ENCODE measurements around the gene TPSD1. TPM values are rescaled to one million over a fixed set of nuclear protein-coding genes. Genes with fewer than 3 reads are reported as not detected.
"Not testable (repeated sequence)": the region's sequence is repeated elsewhere in the genome, so short reads cannot be mapped to it uniquely, and the experiment has no call there.

The TPSD1 gene
- total RNA-seq, 1 donor, result 0.54 TPM

DNA sequence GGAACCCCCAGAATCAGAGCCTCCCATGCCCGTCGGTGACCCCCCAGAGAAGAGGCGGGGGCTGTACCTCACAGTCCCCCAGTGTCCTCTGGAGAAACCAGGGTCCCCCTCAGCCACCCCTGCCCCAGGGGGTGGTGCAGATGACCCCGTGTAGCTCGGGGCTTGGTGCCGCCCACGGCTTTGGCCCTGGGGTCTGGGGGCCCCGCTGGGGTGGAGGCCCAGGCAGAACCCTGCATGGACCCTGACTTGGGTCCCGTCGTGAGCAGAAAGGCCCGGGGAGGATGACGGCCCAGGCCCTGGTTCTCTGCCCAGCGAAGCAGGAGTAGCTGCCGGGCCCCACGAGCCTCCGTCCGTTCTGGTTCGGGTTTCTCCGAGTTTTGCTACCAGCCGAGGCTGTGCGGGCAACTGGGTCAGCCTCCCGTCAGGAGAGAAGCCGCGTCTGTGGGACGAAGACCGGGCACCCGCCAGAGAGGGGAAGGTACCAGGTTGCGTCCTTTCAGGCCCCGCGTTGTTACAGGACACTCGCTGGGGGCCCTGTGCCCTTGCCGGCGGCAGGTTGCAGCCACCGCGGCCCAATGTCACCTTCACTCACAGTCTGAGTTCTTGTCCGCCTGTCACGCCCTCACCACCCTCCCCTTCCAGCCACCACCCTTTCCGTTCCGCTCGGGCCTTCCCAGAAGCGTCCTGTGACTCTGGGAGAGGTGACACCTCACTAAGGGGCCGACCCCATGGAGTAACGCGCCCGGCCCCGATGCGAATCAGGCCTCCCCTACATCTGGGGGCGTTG lies 34.8 kb upstream of the TPSD1 start:
- no peak for DNase-seq (ENCODE audit: low read depth in 2 of 3, low spot score in 2 of 3)

- no peak for DNase-seq (ENCODE audit: low read depth in 2 of 3, low spot score in 2 of 3)
Measured at GRCh38 chr16:1221628-1222552, 34.0 kb upstream of the TPSD1 start.

DNA sequence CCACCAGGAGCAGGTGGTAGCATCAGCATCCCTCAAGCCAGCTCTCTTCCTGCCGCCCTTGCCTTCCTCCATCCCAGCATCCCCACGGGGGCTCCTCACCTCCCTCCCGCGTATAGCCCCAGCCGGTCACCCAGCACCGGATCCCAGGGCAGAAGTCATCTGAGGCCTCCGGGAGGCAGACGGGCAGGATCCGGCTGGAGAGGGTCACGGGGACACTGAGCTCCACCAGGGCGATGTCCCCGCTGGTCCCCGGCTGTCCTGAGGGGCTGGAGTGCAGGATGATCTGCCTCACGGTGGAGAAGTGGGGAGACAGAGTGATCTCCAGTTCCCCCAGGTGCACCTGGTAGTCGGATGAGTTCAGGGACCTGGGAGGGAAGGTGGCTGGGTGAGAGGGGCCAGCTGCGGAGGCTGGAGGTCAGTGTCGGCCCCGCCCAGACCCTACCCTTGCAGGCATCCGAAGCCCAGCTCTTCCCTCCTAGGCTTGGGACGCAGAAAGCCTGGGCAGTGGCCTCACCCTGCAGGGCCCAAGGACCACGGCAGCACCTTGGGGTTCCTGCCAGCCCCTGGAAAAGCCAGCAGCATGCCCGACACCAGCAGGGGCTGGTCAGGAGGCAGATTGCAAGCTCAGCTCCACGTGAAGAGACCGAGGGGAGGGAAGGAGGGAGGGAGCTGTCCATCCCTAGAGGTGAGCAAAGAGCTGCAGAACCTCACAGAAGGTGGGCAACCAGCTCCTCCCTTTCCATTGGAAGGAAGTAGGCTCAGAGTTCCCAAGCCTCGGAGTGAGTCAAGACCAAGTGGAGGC lies 33.1 kb upstream of the TPSD1 start:
- DNase-seq (ENCODE audit: low read depth in 2 of 3, low spot score in 2 of 3), result no peak

GRCh38 chr16:1223355-1224214 lies 32.3 kb upstream of the TPSD1 start:
- DNase-seq (ENCODE audit: low read depth in 2 of 3, low spot score in 2 of 3), result no peak

DNA sequence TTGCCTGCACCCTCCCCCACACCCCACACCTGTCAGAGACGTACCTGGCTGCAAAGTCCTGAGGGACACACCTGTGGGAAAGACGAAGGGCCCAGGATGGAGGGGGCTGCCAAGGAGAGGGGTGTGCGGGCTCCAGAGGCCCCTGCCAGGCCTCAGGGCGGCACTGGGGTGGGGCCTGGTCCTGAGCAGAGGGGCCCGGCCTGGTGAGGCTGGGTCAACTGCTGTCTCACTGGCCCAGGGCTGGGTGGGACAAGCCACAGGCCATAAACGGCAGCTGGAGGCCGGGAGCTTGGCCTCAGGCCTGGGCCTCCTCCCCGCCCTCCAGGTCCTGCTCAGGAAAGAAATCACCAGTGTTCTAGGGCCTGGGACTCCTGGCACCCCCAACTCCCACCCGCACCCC lies 31.3 kb upstream of the TPSD1 start:
- no peak for DNase-seq (ENCODE audit: low read depth in 2 of 3, low spot score in 2 of 3)

- DNase-seq (ENCODE audit: low read depth in 2 of 3, low spot score in 2 of 3), result no peak
Measured at GRCh38 chr16:1225051-1225451, 30.8 kb upstream of the TPSD1 start, which contains the start of gene TPSG1. Gene TPSG1 (minus strand): TSS chr16:1225268. CDS start chr16:1225252, 16 bp downstream.

GRCh38 chr16:1225728-1226311 lies 30.0 kb upstream of the TPSD1 start:
- not testable (repeated sequence) for DNase-seq (ENCODE audit: low read depth in 2 of 3, low spot score in 2 of 3)

GRCh38 chr16:1226692-1227091 lies 29.2 kb upstream of the TPSD1 start:
- DNase-seq (ENCODE audit: low read depth in 2 of 3, low spot score in 2 of 3), result not testable (repeated sequence)

DNA sequence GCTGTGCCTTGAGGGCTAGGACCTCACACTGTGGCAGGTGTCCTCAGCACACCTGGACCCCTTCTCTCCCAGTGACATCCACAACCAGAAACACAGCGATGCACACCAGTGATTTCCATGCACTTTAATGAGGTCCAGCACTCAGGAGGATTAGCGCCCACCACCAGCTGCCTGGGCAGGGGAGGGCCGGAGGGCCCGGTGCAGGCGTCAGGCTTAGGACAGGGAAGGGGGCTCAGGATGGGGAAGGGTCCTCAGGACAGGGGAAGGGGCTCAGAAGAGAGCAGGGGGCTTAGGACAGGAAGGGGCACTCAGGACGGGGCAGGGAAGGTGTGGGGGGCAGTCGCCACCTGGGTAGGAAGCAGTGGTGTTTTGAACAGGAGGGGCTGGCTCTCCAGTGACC lies 27.6 kb upstream of the TPSD1 start:
- DNase-seq (ENCODE audit: low read depth in 2 of 3, low spot score in 2 of 3), result not testable (repeated sequence)

- not testable (repeated sequence) for DNase-seq (ENCODE audit: low read depth in 2 of 3, low spot score in 2 of 3)
Measured at GRCh38 chr16:1229476-1229875, 26.4 kb upstream of the TPSD1 start.

GRCh38 chr16:1230084-1230470 lies 25.8 kb upstream of the TPSD1 start, which contains the start of gene TPSB2:
Gene TPSB2 (minus strand): TSS chr16:1230184. CDS start chr16:1229951, 233 bp downstream.
- not testable (repeated sequence) for DNase-seq (ENCODE audit: low read depth in 2 of 3, low spot score in 2 of 3)

DNA sequence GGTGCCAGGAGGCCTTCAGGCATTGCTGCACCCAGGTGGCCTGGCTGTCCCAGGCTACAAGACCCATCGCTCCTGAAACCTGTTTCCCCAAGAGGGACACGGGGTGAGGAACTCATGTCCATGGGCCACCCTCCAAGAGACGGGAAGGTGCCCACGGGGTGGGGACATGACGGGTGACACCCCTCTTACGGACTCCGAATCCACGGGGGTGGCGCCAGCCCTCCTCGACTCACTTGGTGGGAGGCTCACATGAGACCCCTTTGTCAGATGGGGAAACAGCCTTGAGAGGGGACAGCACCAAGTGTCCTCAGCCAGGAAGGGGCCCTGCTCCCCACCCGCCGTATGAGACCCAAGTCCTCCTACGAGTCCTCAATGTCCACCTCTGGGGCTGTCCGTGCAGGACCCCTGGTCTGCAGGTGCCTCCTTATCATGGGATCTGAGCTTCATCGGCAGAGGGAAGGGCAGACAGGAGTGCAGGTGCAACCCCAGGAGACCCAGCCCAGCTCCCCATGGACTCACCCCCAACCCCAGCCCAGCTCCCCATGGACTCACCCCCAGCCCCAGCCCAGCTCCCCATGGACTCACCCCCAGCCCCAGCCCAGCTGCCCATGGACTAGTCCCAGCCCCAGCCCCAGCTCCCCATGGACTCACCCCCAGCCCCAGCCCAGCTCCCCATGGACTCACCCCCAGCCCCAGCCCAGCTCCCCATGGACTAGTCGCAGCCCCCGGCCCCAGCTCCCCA lies 25.2 kb upstream of the TPSD1 start:
- DNase-seq (ENCODE audit: low read depth in 2 of 3, low spot score in 2 of 3), result not testable (repeated sequence)

GRCh38 chr16:1231301-1231700 lies 24.6 kb upstream of the TPSD1 start:
- DNase-seq (ENCODE audit: low read depth in 2 of 3, low spot score in 2 of 3), result not testable (repeated sequence)

- DNase-seq (ENCODE audit: low read depth in 2 of 3, low spot score in 2 of 3), result not testable (repeated sequence)
Measured at GRCh38 chr16:1232049-1232748, 23.7 kb upstream of the TPSD1 start.

- DNase-seq (ENCODE audit: low read depth in 2 of 3, low spot score in 2 of 3), result not testable (repeated sequence)
Measured at GRCh38 chr16:1236659-1237058, 19.2 kb upstream of the TPSD1 start.

- DNase-seq (ENCODE audit: low read depth in 2 of 3, low spot score in 2 of 3), result no peak
Measured at GRCh38 chr16:1237990-1238389, 17.9 kb upstream of the TPSD1 start.

DNA sequence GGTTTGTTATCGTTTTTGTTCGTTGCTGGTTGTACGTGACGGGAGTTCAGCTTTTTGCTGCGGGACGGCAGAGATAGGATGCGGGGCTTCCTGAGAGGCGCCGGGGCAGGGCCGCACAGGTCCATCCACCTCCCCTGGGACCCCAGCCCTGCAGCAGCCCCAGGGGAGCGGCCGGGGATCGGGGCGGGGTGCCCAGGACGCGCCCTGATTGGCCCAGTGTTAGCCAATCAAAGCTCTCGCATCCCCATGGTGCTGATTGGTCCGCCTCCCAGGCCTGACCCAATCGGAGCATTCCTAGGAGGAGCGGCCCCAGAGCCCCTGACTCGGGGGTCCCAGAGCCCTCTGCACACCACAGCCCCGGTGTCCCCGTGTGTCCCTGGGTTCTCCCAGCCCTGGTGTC lies 17.0 kb upstream of the TPSD1 start:
- DNase-seq (ENCODE audit: low read depth in 2 of 3, low spot score in 2 of 3), result not testable (repeated sequence)

GRCh38 chr16:1239575-1239974 lies 16.3 kb upstream of the TPSD1 start:
- not testable (repeated sequence) for DNase-seq (ENCODE audit: low read depth in 2 of 3, low spot score in 2 of 3)
